GM21515 (cell line): Measurements from ENCODE around the gene ABCA4.

Experiments
- ATAC-seq: cut with Tn5 transposase; IDR thresholded peaks from one replicate; pipeline ENCODE4 v1.9.1; 2021; ENCODE audit not compliant: unreplicated experiment

ABCA4 gene

GRCh38 chr1:94124538-94124937 lies 3.6 kb upstream of the ABCA4 start:
- ATAC-seq: no peak

- no peak for ATAC-seq
These were observed 1.4 kb upstream of the ABCA4 start for GRCh38 chr1:94122201-94122970.

- ATAC-seq: no peak
These were observed 468 bp upstream of the ABCA4 start for GRCh38 chr1:94121411-94121821.

GRCh38 chr1:94120570-94120901 lies 412 bp downstream of the ABCA4 start:
- ATAC-seq: no peak

- no peak for ATAC-seq
These were observed 965 bp downstream of the ABCA4 start for GRCh38 chr1:94119796-94120569.

DNA sequence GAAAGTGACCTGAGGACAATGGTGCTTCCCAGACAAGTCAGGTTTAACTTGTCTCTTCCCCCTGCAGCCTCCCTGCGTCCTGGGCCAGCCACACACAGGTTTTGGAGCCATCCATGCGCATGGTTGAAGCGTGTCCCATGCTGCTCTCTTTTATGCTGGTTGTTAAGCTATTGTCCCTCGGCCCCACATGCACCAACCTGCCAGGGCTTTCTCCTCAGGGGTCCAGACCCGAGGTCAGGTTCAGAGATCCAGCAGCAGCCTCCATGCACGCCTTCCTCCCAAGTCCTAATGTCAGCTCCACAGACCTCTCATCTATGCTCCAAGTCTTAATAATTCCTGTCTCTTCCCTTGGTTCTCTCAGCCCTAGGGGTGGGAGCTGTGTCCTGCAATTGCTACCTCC lies 1.6 kb downstream of the ABCA4 start:
- ATAC-seq: no peak

GRCh38 chr1:94118471-94118870 lies 2.5 kb downstream of the ABCA4 start:
- ATAC-seq: no peak

DNA sequence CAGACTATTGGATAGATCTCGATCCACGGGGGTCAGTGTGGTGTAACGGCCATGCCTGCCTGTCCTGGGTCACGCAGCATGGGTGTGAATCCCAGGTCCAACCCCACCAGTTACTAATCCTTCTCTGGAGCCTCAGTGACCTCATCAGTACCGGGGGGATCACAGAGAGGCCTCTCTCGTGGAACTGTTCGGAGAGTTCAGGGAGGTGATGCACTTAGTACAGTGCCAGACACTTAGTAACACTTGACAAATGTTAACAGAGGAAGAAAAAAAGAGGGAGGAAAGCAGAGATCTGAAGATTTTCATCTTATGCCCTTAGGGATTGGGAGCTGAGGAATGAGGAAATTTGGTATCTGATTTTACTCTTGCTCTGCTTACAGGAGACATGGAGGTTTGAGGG lies 2.9 kb downstream of the ABCA4 start:
- no peak for ATAC-seq

GRCh38 chr1:94117259-94117851 lies 3.6 kb downstream of the ABCA4 start:
- no peak for ATAC-seq

- no peak for ATAC-seq
These were observed 5.0 kb downstream of the ABCA4 start for GRCh38 chr1:94115900-94116436.

- ATAC-seq: no peak
These were observed 5.6 kb downstream of the ABCA4 start for GRCh38 chr1:94115254-94115899.

GRCh38 chr1:94113589-94114226 lies 7.2 kb downstream of the ABCA4 start:
- ATAC-seq: no peak

DNA sequence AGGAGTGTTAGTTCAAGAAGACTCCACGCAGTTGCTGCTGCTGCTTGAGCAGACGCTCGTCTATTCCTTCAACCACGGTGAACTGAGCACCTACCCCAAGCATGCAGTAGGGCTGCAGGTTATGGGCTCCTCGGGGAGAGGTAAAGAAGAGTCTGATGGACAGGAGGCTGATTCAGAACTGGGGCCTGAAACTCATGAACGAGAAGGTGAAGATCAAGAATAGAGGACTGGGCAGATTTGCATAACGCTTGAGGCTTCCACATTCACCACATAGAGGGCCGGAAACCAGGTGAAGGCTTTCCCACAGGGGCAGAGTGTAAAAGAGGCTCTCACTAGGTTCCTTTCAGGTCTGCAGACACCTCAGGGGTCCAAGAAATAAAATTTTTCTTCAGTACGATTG lies 9.1 kb downstream of the ABCA4 start:
- peak; percentile 69 for ATAC-seq

GRCh38 chr1:94110946-94111740 lies 9.8 kb downstream of the ABCA4 start:
- no peak for ATAC-seq

- no peak for ATAC-seq
These were observed 10.8 kb downstream of the ABCA4 start for GRCh38 chr1:94110021-94110761.

DNA sequence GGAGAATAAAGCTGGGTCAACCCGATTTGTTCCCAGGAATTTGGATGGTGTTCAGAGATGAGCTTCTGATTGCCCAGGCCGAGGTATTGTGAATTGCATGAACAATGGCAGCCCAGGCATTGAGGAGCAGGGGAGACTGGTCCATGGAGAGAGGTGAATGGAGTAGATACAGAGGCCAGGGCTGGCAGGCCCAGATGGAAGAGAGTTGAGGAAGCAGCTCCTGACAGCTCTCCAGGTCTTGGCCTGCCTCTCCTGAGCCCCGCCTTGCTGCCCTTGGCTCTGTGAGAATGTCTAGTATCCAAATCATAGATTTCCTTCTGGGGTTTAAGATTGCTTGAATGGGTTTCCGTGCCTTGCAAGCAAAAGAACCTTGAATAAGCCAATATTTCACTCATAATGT lies 11.5 kb downstream of the ABCA4 start:
- ATAC-seq: no peak

GRCh38 chr1:94107141-94107540 lies 13.8 kb downstream of the ABCA4 start:
- no peak for ATAC-seq

GRCh38 chr1:94106716-94107115 lies 14.2 kb downstream of the ABCA4 start:
- ATAC-seq: no peak

DNA sequence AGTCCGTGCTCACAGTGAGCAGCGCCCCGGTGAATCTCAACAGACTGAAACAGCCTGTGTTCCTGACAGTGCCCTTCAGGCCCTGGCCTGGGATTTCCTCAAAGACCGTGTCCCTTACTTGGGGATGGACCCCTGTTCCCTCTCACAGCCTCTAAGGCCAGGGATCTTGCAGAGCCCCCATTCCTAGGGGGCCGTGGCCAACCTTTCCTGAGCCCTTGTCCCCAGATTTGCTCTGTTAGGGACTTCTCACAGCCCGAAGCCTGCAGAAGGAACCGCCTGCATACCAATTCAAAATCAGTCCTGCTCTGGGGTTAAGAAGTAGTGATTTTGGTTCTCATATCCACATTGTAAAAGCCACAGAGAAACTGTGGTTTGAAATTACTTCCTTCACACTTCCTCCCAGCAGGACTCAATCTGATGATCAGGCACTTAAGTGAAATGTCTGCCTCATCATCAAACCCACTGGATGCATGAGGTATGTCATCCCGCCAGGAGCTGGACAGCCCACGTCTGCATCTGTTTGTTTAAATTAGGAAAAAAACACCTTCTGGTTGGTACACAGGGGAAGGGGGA lies 14.9 kb downstream of the ABCA4 start:
- ATAC-seq: peak; percentile 76
